Prostate gland (tissue), 2 donors: ENCODE measurements around the gene PMM2.

Experiments used
- POLR2AphosphoS5 ChIP-seq: sonication (generic); formaldehyde crosslinking; IDR thresholded peaks from one replicate; pipeline ENCODE4 v1.6.1; 2017; ENCODE audit warnings: antibody characterized with exemption
- TF ChIP-seq, protein P1 (sequence below), 4 experiments: fragments of 200-600 bp in 2 of 4; fragments of 450-650 bp in 2 of 4; sonication (generic) in 2 of 4; IDR thresholded peaks; 1 replicate in 3 of 4; 2 replicates in 1 of 4; pipeline ENCODE4 v1.5.1; 2016 to 2019; ENCODE audit warnings: antibody characterized with exemption in 4 of 4, mild to moderate bottlenecking in 2 of 4, moderate library complexity in 2 of 4

DNA sequence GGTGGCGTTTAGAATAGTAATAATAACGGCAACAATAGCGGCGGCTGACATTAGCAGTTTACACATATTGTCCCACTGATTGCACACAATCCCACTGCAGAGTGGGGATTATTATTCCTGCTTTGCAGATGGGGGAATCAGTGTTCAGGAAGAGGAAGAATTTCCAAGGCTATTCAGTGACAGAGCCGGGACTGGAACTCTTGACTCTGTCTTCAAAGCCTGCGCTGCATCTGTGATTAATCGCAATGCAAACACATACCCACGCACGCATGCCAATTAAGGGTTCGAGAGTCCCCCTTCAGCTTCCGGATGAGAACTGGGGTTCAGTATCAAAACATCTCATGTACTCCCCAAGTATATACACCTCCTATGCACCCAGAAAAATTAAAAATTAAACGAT is 29.4 kb upstream of the PMM2 start:
- TF ChIP-seq, protein P1, sequence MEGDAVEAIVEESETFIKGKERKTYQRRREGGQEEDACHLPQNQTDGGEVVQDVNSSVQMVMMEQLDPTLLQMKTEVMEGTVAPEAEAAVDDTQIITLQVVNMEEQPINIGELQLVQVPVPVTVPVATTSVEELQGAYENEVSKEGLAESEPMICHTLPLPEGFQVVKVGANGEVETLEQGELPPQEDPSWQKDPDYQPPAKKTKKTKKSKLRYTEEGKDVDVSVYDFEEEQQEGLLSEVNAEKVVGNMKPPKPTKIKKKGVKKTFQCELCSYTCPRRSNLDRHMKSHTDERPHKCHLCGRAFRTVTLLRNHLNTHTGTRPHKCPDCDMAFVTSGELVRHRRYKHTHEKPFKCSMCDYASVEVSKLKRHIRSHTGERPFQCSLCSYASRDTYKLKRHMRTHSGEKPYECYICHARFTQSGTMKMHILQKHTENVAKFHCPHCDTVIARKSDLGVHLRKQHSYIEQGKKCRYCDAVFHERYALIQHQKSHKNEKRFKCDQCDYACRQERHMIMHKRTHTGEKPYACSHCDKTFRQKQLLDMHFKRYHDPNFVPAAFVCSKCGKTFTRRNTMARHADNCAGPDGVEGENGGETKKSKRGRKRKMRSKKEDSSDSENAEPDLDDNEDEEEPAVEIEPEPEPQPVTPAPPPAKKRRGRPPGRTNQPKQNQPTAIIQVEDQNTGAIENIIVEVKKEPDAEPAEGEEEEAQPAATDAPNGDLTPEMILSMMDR (IDR thresholded peaks at IDR 0.05): no peak
- TF ChIP-seq POLR2AphosphoS5: no peak
